OCI-LY7 (cell line): ENCODE measurements around the gene DHRS12.

ENCODE experiments used
- CTCF ChIP-seq: fragments of 200-600 bp; sonication (generic); conservative IDR thresholded peaks from 2 replicates; pipeline ENCODE4 v1.5.1; 2014; ENCODE audit warnings: mild to moderate bottlenecking, antibody characterized with exemption, low read length, moderate library complexity, mixed read lengths
- EZH2phosphoT487 ChIP-seq: fragments of 200-600 bp; sonication (generic); IDR thresholded peaks from 2 replicates; pipeline ENCODE4 v1.6.1; 2018; ENCODE audit warnings: low read depth, borderline replicate concordance, mild to moderate bottlenecking, mixed run types, antibody characterized with exemption, low read length, moderate library complexity, mixed read lengths

GRCh38 chr13:51804295-51805172 lies 571 bp upstream of the DHRS12 start:
- TF ChIP-seq CTCF: no peak
- no peak for TF ChIP-seq EZH2phosphoT487
